ENCODE results near the gene SIDT2.

SIDT2 gene

DNA sequence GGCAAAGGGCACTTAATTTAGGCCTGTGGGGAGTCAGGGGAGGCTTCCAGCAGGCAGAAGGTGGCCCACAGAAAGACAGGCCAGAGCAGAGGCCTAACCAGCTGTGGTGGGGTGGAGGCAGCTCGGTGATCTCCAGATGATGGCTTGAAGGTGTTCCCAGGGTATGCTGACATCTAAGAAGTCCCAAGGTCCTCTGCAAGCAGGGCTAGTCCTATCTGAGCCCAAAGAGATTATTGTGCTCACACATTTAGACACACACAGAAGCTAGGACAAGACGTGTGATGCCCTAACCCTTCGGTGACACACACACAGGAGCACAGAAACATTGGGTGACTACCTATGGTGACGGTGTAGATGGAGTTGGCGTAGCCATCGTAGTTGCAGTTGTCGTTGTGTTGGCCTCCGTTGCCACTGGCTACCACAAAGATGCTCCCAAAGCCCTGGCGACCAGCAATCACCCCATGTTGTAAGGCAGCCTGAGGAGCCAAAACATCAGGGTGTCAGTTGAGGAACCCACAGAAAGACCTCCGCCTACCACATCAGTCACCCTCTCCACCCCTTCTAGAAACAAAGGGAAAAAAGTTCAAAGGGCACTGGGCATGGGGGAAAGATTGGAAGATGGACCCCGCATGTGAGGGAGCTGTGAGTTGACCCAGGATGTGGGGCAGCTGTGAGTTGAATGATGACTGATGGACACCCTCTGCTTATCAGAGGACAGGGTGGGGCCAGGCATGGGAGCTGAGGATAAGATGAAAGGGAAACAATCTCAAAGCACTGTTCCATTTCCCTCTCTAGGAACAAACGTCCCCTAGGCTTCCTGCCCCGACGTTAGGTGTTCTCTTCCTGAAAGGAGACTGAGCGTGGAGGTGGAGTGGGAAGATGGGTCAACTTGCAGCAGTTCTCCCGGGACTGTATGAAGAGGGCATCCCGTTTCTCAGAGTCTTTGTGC, 45.5 kb downstream of the SIDT2 start:
- Mint-ChIP-seq H3K36me3 (ENCODE audit: low read depth) (peaks cover 23% of the 10 kb centered on the region), H3K9me3 (no peaks in the 10 kb centered on the region), H3K4me3 (no peak overlapping the region), H3K27ac (peak overlapping the region; percentile 41 to 70 (median 61)), H3K4me1 (peaks cover 58% of the 10 kb centered on the region), H3K27me3 (ENCODE audit: low read depth) (no peaks in the 10 kb centered on the region)
- TF ChIP-seq, protein P1, sequence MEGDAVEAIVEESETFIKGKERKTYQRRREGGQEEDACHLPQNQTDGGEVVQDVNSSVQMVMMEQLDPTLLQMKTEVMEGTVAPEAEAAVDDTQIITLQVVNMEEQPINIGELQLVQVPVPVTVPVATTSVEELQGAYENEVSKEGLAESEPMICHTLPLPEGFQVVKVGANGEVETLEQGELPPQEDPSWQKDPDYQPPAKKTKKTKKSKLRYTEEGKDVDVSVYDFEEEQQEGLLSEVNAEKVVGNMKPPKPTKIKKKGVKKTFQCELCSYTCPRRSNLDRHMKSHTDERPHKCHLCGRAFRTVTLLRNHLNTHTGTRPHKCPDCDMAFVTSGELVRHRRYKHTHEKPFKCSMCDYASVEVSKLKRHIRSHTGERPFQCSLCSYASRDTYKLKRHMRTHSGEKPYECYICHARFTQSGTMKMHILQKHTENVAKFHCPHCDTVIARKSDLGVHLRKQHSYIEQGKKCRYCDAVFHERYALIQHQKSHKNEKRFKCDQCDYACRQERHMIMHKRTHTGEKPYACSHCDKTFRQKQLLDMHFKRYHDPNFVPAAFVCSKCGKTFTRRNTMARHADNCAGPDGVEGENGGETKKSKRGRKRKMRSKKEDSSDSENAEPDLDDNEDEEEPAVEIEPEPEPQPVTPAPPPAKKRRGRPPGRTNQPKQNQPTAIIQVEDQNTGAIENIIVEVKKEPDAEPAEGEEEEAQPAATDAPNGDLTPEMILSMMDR (IDR thresholded peaks at IDR 0.05; ENCODE audit: unreplicated experiment in 3 of 3) = no peak

DNA sequence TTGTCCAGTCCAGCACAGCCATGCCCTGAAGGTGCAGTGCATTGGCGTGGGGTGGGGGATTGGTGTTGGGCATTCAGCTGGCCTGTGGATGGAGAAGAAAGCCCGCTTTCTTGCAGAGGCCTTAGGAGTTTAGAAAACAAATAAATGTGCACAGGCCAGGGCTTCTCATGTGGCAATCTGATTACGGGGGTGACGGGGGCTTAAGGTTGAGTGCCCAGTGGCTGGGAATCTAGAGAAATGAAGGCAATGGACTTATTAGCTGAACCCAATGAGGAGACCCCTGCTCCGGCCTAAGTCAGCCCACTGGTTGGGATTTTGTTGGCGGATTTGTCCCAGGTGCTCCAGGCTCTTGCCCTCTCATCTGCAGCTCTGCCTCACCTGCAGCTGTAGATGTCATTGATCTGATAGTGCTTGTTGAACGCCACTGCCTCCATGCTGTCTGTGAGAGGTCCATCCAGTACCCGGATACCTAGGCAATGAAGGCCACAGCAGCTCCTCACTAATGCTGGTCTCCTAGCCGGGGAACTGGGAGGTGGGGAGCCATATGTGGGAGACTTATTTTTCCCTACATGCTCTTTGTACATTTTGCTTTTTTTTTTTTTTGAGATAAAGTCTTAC, 47.1 kb downstream of the SIDT2 start:
- Mint-ChIP-seq H3K27ac (no peak overlapping the region), H3K9me3 (no peaks in the 10 kb centered on the region), H3K4me3 (no peak overlapping the region), H3K36me3 (ENCODE audit: low read depth) (peaks cover 18% of the 10 kb centered on the region), H3K4me1 (peaks cover 53% of the 10 kb centered on the region), H3K27me3 (ENCODE audit: low read depth) (no peaks in the 10 kb centered on the region)
- TF ChIP-seq, protein P1 (IDR thresholded peaks at IDR 0.05; ENCODE audit: unreplicated experiment in 3 of 3) = no peak

DNA sequence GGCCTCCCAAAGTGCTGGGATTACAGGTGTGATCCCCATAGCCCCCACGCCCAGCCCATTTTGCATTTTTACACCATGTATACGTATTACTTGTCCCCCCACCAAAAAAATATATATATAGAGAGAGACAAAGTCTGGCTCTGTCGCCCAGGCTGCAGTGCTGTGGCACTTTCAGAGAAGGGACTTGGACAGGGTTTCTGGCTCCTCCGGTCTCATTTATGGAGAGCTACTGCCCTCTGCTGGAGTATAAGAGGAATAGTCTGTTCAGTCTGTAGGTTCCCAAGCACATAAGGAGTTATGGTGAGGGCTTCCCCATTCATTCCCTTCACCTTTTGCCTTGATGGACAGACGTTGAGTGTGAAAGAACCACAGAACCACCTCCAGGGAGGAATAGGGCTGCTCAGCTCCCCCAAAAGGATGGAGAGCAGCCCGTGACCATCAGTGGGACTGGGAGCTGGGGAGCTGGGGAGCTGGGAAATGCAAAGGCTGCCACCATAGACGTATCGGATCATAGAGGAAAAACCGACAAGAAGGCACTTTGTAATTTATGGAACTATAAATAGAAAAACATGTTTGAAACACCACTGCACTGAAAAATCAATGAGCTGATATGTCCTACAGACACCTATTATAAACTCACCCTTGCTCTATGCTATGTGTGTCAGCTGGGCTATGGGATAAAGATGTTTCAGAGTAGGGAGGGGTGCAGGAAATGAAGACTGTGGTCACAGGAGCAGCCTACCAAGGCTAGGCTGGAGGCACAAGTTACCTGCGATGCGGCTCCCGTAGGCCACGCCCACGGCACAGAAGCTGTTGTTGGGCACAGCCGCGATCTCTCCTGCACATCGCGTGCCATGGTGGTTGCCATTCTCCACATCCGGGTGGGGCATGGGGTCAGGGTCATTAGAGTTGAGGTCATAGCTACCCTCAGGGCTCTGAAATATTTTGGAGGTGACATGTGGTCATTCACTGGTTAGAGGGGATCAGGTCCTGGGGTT, 48.1 kb downstream of the SIDT2 start:
- Mint-ChIP-seq H3K9me3 (no peaks in the 10 kb centered on the region), H3K27ac (peak overlapping the region; percentile 3 to 40 (median 15)), H3K36me3 (ENCODE audit: low read depth) (peaks cover 18% of the 10 kb centered on the region), H3K4me3 (peak overlapping the region; percentile 27 to 32 (median 28)), H3K27me3 (ENCODE audit: low read depth) (no peaks in the 10 kb centered on the region), H3K4me1 (peaks cover 52% of the 10 kb centered on the region)
- TF ChIP-seq, protein P1 (IDR thresholded peaks at IDR 0.05; ENCODE audit: unreplicated experiment in 3 of 3) = peak; percentile 71 to 84 (median 80)

DNA sequence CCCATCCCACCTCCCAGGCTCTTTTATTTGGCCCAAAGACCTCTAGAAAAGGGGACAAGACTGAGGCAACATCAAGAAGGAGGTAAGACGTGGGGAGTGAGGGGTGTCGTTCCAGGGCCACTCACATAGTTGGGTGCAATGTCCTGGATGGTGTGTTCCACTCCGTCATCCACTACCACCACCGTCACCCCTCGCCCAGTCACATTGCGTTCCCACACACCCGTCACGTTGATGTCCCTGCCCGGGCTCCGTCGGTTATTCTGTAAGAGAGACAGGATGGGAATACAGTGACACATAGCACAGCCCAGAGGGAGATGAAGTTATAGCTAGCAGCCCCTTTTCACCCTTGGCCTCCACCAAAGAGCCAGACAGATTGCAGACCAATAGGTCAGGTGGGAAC, 49.5 kb downstream of the SIDT2 start:
- H3K27me3 Mint-ChIP-seq (ENCODE audit: low read depth) = no peaks in the 10 kb centered on the region
- no peaks in the 10 kb centered on the region for H3K9me3 Mint-ChIP-seq
- H3K27ac Mint-ChIP-seq = no peak overlapping the region
- peaks cover 18% of the 10 kb centered on the region for H3K36me3 Mint-ChIP-seq (ENCODE audit: low read depth)
- peaks cover 45% of the 10 kb centered on the region for H3K4me1 Mint-ChIP-seq
- TF ChIP-seq, protein P1 (IDR thresholded peaks at IDR 0.05; ENCODE audit: unreplicated experiment in 3 of 3) = no peak
- peak overlapping the region; percentile 26 to 76 (median 56) for H3K4me3 Mint-ChIP-seq

DNA sequence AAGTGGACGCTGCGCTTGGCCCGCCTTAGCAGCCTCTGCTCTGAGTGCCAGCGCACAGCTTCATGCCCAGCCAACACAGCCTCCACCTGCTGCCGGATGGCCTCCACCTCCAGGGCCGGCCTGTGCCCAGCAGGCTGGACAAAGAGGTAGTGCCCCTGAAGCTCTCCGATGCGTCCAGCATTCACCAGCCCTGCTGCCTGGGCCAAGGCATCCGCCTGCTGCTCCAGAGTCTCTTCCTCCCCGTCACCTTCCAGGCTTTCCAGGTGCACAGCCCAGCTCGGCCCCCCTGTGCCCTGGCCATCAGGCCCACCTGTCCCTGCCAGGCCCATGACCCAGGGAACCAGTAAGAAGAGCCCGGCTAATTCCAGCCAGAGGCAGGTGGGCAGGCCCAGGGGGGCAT, 50.9 kb downstream of the SIDT2 start:
- H3K27me3 Mint-ChIP-seq (ENCODE audit: low read depth) = no peaks in the 10 kb centered on the region
- H3K27ac Mint-ChIP-seq = no peak overlapping the region
- no peaks in the 10 kb centered on the region for H3K9me3 Mint-ChIP-seq
- TF ChIP-seq, protein P1 (IDR thresholded peaks at IDR 0.05; ENCODE audit: unreplicated experiment in 3 of 3) = no peak
- peak overlapping the region; percentile 93 to 99 (median 97) for H3K4me3 Mint-ChIP-seq
- peaks cover 49% of the 10 kb centered on the region for H3K4me1 Mint-ChIP-seq
- peaks cover 18% of the 10 kb centered on the region for H3K36me3 Mint-ChIP-seq (ENCODE audit: low read depth)
